Measurements from ENCODE around the gene NUAK1. TPM values are rescaled to one million over a fixed set of nuclear protein-coding genes. Genes with fewer than 3 reads are reported as not detected.

Gene NUAK1
- total RNA-seq, 1 experiment from 2014 or later = 10.1 TPM

DNA sequence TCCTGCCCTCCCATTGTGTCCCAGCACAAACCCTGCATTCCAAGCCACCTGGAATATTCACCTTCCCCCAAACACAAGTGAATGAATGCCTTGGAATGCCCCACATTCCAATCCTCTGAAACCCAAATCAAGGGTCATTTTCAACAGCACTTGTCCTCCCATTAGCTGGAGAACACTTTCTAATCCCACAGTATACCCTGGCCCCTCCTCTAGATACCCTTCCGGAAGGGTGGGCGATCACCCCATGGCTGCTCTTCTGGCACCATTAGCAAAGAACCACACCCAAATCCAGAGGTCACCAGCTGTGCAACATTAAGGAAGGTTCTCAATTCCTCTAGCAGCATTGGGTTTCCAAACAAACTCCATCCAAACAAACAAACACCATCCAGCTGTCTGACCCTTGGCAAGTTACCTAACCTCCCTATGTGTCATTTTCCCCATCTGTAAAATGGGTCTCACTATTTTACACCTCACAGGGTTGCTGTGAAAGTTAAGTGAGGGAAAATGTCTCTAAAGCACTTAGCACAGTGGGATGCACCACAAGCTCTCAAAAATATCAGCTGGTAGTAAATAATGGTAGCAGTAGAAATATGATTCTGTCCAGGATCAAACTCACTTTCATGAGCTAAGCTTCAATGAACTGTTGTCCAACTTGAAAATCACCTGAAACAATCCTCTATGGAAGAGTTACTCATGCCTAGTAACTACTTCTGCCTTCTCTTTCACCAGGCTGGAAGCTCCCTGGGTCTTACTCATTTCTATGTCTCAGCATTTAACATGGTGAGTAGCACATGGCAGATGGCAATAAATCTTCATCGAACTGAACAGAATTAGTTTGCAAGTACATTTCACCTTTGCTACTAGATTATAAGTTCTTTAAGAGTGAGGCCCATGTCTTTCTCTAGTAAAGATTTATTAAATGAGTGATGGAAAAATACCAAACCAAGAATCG, 5.3 kb downstream of the NUAK1 start:
- Histone ChIP-seq H3K18ac (ENCODE audit: insufficient read length, low read depth, low read length) (peak overlapping the region; percentile 50), H3K27ac (ENCODE audit: insufficient read length, low read depth, low read length) (peak overlapping the region; percentile 72), H2BK5ac (ENCODE audit: insufficient read length, low read length) (no peak overlapping the region), H2BK15ac (ENCODE audit: low read depth, low read length) (no peak overlapping the region), H4K5ac (ENCODE audit: insufficient read length, low read depth, low read length) (no peak overlapping the region), H2BK12ac (ENCODE audit: insufficient read length, low read depth, low read length) (no peak overlapping the region), H3K4me1 (ENCODE audit: insufficient read depth, low read length) (peaks cover 28% of the 10 kb centered on the region), H2BK20ac (ENCODE audit: low read depth, low read length, poor library complexity, severe bottlenecking) (no peak overlapping the region), H4K91ac (ENCODE audit: insufficient read length, low read depth, low read length) (no peak overlapping the region), H3K23me2 (ENCODE audit: insufficient read length, low read depth, low read length, poor library complexity, severe bottlenecking) (peaks cover 9% of the 10 kb centered on the region), H3K9ac (ENCODE audit: extremely low read depth, insufficient read length, low read length) (no peak overlapping the region), H4K20me1 (ENCODE audit: control insufficient read depth, insufficient read depth, insufficient read length) (peaks cover 3% of the 10 kb centered on the region), H3K79me2 (ENCODE audit: insufficient read depth, low read length) (peaks cover 16% of the 10 kb centered on the region; the same call in 1 of the 2 replicates), H3T11ph (ENCODE audit: low read length) (no peak overlapping the region), H3K56ac (ENCODE audit: insufficient read length, low read depth, low read length) (no peak overlapping the region), H4K8ac (replicated peaks; ENCODE audit: insufficient read length, low read depth, low read length) (no peak overlapping the region), H3K23ac (ENCODE audit: insufficient read length, low read depth, low read length) (no peak overlapping the region), H3K4ac (ENCODE audit: low read depth, low read length) (no peak overlapping the region; the same call in 1 of the 2 replicates), H3K27me3 (ENCODE audit: insufficient read depth, low read length) (no peaks in the 10 kb centered on the region), H3K9me3 (ENCODE audit: control insufficient read depth, low read depth, low read length) (no peaks in the 10 kb centered on the region), H2AK5ac (ENCODE audit: insufficient read length, low read length) (no peak overlapping the region), H3K4me2 (ENCODE audit: insufficient read depth, insufficient read length, low read length) (no peak overlapping the region), H3K79me1 (ENCODE audit: insufficient read depth, low read depth, low read length, poor library complexity, severe bottlenecking) (no peaks in the 10 kb centered on the region), H2AFZ (ENCODE audit: low read length) (no peak overlapping the region), H2BK120ac (ENCODE audit: low read depth, low read length, poor library complexity, severe bottlenecking) (no peak overlapping the region), H3K14ac (ENCODE audit: insufficient read depth, low read length) (no peak overlapping the region)
- Mint-ChIP-seq H3K4me3 (peak overlapping the region; percentile 5 to 56; a peak in 2 of 5 replicates), H3K27ac (peak overlapping the region; percentile 97 to 98 (median 97)), H3K27me3 (ENCODE audit: low read depth) (peaks cover 13% of the 10 kb centered on the region), H3K36me3 (ENCODE audit: insufficient read depth in 1 of 3, low read depth in 3 of 3) (no peaks in the 10 kb centered on the region; a peak in 1 of 7 replicates), H3K9me3 (no peaks in the 10 kb centered on the region), H3K4me1 (peaks cover 88 to 89% of the 10 kb centered on the region in 2 experiments)
- TF ChIP-seq, protein P1, sequence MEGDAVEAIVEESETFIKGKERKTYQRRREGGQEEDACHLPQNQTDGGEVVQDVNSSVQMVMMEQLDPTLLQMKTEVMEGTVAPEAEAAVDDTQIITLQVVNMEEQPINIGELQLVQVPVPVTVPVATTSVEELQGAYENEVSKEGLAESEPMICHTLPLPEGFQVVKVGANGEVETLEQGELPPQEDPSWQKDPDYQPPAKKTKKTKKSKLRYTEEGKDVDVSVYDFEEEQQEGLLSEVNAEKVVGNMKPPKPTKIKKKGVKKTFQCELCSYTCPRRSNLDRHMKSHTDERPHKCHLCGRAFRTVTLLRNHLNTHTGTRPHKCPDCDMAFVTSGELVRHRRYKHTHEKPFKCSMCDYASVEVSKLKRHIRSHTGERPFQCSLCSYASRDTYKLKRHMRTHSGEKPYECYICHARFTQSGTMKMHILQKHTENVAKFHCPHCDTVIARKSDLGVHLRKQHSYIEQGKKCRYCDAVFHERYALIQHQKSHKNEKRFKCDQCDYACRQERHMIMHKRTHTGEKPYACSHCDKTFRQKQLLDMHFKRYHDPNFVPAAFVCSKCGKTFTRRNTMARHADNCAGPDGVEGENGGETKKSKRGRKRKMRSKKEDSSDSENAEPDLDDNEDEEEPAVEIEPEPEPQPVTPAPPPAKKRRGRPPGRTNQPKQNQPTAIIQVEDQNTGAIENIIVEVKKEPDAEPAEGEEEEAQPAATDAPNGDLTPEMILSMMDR (conservative IDR thresholded peaks at IDR 0.05) = no peak
- peak; percentile 83 for DNase-seq
- no CpG with 5 or more reads among the region's 4 CpGs for WGBS (ENCODE audit: extremely low coverage, insufficient read length, low lambda C conversion rate)

Measured in H9 (cell line).